HS-5 (cell line): ENCODE measurements around the gene OTOGL.
"Not testable (repeated sequence)": the region's sequence is repeated elsewhere in the genome, so short reads cannot be mapped to it uniquely, and the experiment has no call there.

Source experiments
- DNase-seq: peaks from one replicate; pipeline ENCODE4 v3.0.0-alpha.2; 2012; ENCODE audit warnings: low read depth

OTOGL gene

DNA sequence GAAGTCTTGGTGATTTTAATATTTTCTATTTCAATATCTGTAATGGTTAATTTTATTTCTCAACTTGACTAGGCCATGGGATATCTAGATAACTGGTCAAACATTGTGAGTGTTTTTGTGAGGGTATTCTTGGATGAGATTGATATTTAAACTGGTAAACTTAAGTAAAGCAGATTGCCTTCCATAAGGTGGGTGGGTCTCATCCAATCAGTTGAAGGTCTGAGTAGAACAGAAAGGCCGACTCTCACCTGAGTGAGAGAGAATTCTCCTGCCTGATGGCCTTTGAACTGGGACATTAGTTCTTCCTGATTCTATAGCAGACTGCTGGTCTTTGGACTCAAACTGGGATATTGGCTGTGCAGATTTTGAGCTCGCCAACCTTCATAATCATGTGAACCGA is 36.3 kb downstream of the OTOGL start:
- no peak for DNase-seq

- no peak for DNase-seq
Observed at GRCh38 chr12:80140005-80140404, 40.7 kb downstream of the OTOGL start.

DNA sequence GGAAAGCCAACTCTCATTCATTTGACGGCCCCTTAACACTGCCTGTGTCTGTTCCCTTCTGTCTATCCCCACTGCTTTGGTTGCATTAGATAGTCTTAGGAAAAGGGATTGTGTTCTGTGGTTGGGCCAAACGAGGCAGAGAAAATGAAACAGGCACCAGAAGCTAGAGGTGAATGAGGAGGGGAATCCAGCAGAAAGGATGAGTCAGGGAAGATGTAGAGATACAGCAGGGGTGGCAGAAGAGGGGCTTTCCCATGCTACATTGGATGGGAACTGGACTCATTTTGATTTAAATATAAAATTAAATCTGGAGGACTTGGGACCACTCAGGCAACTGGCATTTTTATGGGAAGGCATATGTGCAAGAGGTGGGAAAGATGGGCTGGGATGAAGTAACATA is 43.3 kb downstream of the OTOGL start:
- no peak for DNase-seq

DNA sequence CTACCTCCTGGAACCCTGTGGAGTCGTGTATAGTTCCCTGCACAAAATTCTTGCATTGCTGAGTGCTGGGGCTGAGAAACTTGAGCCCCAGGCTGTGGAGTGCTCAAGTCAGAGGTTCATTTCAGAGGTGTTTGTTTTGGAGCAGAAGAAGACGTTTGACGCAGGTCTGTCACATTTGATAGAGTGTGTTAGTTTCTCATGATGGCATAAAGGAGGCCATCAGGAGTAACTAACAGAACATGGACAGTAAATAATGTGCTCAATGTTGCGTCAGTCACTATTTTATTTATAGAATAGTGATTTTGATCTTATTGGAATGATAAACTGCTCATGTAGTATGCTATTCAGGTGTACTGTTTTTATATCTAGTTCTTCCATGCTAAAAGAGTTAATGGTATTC is 44.2 kb downstream of the OTOGL start:
- DNase-seq, result no peak

GRCh38 chr12:80149547-80150313 is 50.4 kb downstream of the OTOGL start:
- DNase-seq, result not testable (repeated sequence)

DNA sequence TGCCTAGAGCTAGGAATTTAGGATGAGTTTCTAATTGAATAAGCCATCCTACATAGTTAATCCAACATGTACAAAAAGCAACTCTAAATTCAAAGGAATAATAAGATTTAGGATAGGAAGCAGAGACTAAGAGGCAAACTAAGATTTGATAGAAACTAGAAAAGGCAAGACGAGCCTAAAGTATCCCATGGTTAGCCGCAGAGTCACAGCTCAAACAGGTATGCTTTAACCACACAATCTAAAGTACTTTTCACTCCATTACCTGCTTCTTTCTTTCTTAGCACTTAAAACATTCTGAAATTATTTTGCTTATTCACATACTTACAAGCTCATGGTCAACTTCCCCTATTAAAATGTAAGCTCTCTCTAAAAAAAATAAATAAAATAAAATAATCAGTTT is 51.8 kb downstream of the OTOGL start:
- no peak for DNase-seq

DNA sequence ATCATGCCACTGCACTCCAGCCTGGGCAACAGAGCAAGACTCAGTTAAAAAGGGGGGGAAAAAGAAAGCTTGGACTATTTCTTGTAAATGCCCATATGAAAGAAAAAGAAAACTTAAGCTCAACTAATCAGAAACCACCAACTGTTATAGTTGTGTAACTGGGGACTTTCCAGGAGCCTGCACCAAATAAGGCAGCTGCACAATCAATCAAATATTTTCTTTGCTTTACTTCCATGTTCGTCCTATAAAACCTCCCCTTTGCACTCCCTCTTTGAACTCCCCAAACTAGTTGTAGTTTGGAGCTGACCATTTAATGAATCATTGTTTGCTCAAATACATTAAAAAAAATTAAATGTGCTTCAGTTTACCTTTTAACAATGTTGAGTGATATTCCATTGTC is 54.9 kb downstream of the OTOGL start:
- DNase-seq, result no peak

DNA sequence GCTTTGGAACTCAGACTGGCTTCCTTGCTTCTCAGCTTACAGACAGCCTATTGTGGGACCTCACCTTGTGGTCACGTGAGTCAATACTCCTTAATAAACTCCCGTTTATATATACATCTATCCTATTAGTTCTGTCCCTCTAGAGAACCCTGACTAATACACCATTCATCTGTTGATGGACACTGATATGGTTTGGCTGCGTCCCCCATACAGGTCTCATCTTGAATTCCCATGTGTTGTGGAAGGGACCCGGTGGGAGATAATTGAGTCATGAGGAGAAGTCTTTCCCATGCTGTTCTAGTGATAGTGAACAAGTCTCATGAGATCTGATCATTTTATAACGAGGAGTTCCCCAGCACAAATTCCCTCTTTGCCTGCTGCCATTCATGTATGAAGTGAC is 57.0 kb downstream of the OTOGL start:
- DNase-seq, result no peak

DNA sequence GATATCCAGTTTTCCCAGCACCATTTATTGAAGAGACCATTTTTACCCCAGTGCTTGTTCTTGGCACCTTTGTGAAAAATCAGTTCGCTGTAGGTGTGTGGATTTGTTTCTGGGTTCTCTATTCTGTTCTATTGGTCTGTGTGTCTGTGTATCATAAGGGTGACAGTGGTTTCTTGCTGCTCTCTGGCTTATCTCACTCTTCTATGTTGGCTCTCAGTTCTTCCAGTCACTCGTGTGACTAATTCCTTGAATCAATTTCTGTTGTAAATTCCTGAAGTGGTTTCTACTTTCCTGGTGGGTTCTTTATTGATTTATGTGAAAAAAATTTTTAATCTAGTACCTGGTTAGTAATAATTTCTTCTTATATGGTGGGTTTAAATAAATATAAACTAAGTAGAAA is 58.3 kb downstream of the OTOGL start:
- no peak for DNase-seq

DNA sequence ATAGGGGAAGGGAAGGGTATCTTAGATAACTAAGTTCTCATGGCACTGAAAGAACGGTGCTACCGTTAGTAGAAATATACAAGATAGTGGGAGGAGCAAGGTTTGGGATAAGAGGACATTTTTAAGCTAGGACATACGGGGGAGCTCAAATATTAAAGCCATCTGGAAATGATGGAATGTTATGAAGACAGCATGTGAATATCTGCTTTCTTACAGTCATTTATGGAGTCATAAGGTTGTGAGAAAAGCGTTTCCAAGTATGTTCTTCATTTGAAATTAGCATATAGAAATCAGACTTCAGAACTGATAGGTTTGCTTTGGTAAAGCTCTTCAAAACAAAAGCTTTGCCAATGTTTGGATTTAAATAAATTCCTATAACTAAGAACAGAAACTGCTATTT is 62.3 kb downstream of the OTOGL start:
- DNase-seq, result no peak

DNA sequence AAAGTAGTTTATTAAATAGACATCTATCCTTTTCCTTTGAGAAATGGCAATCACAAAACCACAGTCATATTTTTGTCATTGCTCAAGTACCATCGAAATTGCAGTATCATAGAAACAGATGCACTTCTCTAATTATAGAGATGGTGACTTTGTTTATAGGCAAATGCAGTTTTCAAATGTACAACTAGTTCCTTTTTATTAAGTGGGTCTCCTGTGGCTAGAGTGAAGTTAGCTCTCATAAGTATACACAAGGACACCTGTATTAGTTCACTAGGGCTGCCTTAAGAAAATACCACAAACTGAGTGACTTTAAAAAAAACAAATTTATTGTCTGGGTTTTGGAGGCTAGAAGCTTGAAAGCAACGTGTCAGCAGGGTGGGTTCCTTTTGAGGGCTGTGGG is 62.8 kb downstream of the OTOGL start:
- DNase-seq, result no peak

- DNase-seq, result no peak
Observed at GRCh38 chr12:80165746-80166145, 66.4 kb downstream of the OTOGL start.

DNA sequence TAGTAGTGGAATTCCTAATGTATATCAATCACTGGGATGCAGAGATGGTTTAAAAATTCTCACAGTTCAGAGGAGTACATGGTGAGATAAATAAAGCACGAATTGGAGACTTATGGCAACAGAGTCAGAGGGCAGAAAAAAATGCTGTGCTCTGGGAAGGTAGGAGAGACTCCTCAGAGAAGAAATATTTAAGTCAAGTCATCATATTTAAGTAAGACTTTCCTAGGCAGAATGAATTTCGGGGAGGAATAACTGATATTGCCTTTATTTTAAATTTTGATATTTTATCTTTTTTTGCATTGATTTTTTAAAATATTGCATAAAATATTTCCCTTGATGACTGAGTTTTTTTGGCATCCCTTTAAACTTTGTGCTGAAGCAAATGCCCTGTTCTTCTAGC is 67.4 kb downstream of the OTOGL start:
- DNase-seq, result no peak

DNA sequence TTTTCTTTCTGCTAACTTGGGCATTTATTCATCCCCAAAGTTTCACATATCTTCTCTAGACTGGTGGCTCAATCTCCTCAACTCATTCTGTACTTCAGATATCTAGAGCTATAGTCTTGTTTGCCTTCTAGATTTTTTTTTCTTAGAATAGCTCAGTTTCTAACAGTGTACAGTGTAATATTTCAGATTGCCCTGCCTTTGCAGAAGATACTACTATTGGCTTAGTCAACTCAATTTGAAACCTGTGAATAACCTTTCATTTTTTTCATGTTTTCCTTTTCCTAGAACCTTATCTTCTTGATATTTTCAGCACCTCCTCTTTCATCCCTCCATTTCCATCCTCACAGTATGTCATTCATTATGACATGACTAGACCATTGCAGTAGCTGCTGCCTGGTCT is 69.6 kb downstream of the OTOGL start:
- DNase-seq, result no peak

DNA sequence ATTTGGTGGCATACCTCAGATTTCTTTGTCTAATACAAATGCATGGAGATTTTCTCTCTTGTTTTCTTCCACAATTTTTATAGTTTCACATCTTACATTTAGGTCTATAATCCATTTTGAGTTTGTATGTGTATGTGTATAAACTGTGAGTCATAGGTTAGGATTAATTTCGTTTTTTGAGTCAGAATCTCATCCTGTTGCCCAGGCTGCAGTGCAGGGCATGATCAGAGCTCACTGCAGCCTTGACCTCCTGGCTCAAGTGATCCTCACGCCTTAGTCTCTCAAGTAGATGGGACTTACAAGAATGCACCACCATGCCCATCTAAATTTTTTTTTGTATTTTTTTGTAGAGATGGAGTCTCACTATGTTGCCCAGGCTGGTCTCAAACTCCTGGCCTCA is 71.6 kb downstream of the OTOGL start:
- no peak for DNase-seq

DNA sequence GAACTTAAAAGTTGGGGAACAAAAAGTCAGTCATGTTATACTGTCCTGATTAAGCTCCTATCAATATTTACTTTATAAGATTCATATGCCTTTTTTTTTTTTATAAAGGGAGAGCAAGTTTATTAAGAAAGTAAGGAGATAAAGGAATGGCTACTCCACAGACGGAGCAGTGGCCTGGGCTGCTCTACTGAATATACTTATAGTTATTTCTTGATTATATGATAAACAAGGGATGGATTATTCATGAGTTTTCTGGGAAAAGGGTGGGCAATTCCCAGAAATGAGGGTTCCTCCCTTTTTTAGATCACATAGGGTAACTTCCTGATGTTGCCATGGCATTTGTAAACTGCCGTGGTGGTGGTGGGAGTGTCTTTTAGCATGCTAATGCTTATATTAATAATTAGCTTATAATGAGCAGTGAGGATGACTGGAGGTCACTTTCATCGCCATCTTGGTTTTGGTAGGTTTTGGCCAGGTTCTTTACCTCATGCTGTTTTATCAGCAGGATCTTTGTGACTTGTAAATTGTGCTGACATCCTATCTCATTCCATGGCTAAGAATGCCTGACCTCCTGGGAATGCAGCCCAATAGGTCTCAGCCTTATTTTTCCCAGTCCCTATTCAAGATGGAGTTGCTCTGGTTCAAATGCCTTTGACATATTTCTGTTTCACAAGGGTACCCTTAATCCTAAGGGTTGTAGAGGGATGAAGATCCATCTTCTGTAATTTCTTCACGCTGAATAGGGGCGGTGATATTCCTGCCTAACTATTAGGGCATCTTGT is 73.9 kb downstream of the OTOGL start:
- no peak for DNase-seq

- DNase-seq, result no peak
Observed at GRCh38 chr12:80175307-80175930, 76.1 kb downstream of the OTOGL start.

- DNase-seq, result no peak
Observed at GRCh38 chr12:80176706-80177105, 77.4 kb downstream of the OTOGL start.

DNA sequence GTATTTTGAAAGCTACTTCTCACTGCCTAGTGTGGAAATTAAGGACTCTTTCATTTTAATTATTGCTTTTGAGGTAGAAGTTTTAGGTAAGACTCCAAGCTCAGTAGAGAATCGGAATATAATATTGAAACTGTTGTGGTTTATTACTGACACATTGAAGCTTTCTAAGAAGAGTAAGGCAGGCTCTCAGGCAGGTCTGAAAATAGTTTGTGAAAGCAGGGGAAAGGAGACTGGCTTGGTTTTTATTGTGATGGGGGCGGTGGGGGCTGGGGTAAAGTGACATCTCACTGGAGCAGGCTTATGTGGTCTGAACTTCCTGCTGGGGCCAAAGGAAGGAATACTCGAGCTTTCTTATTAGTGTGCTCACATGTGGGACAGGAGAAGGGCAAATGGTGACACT is 79.5 kb downstream of the OTOGL start:
- DNase-seq, result no peak

DNA sequence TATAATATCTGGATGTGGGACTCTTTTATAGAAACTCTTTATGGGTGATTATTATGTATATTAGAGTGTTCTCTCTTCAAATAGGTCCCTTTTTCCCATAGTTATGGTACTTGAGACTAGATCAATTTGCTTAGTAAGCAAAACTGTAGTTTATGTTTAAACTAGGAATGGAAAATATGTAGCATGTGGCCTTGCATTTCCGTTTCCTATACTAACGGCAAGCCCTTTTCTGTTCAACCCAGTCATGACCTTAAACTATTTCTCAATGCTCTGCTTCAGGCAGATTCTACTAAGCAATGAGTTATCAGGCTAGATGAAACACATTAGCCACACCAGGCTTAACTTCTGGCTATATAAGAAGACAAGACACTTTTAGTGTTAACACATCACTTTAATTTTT is 84.6 kb downstream of the OTOGL start:
- no peak for DNase-seq

- DNase-seq, result no peak
Observed at GRCh38 chr12:80184926-80185325, 85.6 kb downstream of the OTOGL start.

GRCh38 chr12:80186727-80187217 is 87.4 kb downstream of the OTOGL start:
- peak; percentile 89 for DNase-seq

DNA sequence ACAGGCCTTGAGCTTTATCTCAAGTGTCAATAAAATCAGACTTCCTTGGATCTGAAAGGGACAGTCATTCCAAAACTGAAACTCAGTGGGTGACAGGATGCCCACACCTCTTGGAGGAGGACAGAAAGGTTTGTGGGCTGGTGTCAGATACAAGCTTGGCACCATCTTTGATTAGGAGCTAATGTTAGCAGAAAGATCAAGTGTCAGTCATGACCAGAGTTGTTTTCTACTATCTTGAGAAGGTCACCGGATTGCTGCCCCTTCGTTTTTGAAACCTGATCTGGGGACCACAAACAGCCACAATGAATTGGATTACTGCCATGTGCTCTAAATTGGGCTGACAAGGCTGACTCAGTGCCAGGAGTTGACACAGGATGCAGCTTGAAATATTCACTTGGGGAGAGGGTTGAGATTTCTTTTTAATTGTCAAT is 88.3 kb downstream of the OTOGL start:
- DNase-seq, result peak; percentile 37
